Neuronal stem cell (in vitro differentiated cells): Measurements from ENCODE around the gene TREX2.

Source experiments
- DNase-seq: peaks from one replicate; pipeline ENCODE4 v3.0.0-alpha.2; 2013; ENCODE audit warnings: low spot score
- H2AFZ ChIP-seq: one replicate; pipeline ENCODE4 v1.6.1; 2013; ENCODE audit warnings: mild to moderate bottlenecking, low read length, inconsistent platforms
- H2AK5ac ChIP-seq: 2 replicates; pipeline ENCODE4 v1.6.1; 2013; ENCODE audit warnings: low read depth, mild to moderate bottlenecking, inconsistent platforms, low read length, moderate library complexity, mixed read lengths
- H2BK120ac ChIP-seq: 2 replicates; pipeline ENCODE4 v1.6.1; 2013; ENCODE audit warnings: low read depth, mild to moderate bottlenecking, inconsistent platforms, low read length, moderate library complexity, mixed read lengths
- H2BK12ac ChIP-seq: one replicate; pipeline ENCODE4 v1.6.1; 2013; ENCODE audit warnings: low read length, inconsistent platforms
- H2BK15ac ChIP-seq: 2 replicates; pipeline ENCODE4 v1.6.1; 2013; ENCODE audit warnings: mild to moderate bottlenecking, low read length, inconsistent platforms, mixed read lengths
- H2BK5ac ChIP-seq: one replicate; pipeline ENCODE4 v1.6.1; 2013; ENCODE audit warnings: inconsistent platforms, mild to moderate bottlenecking, low read length, moderate library complexity
- H3K14ac ChIP-seq: one replicate; pipeline ENCODE4 v1.6.1; 2013; ENCODE audit warnings: low read length, inconsistent platforms
- H3K18ac ChIP-seq: 2 replicates; pipeline ENCODE4 v1.6.1; 2013; ENCODE audit warnings: low read length, inconsistent platforms
- H3K23ac ChIP-seq: 2 replicates; pipeline ENCODE4 v1.6.1; 2013; ENCODE audit warnings: low read depth, mild to moderate bottlenecking, mixed read lengths, low read length, inconsistent platforms; ENCODE audit not compliant: poor library complexity
- H3K27ac ChIP-seq: replicated peaks from 3 replicates; pipeline ENCODE4 v1.5.1; 2013; ENCODE audit warnings: low read length, inconsistent platforms
- H3K27me3 ChIP-seq, 3 experiments: 2 replicates each; pipeline ENCODE4 v1.6.1; 2013; ENCODE audit warnings: low read length in 3 of 3, mild to moderate bottlenecking in 2 of 3, inconsistent platforms in 1 of 3, low read depth in 1 of 3, mixed read lengths in 1 of 3, moderate library complexity in 1 of 3; ENCODE audit not compliant: control insufficient read depth in 3 of 3, insufficient read depth in 3 of 3
- H3K36me3 ChIP-seq, 2 donors: replicated peaks in 1 of 2; 2 replicates each; pipeline ENCODE4 v1.6.1; 2013; ENCODE audit warnings: low read length in 2 of 2; ENCODE audit not compliant: control insufficient read depth in 2 of 2, insufficient read depth in 2 of 2
- H3K4ac ChIP-seq: 2 replicates; pipeline ENCODE4 v1.6.1; 2013; ENCODE audit warnings: inconsistent platforms, mild to moderate bottlenecking, low read length, moderate library complexity
- H3K4me1 ChIP-seq, 2 donors: 1 replicate in 1 of 2; 2 replicates in 1 of 2; pipeline ENCODE4 v1.6.1; 2013; ENCODE audit warnings: low read length in 2 of 2, low read depth in 1 of 2; ENCODE audit not compliant: control insufficient read depth in 2 of 2, insufficient read depth in 1 of 2
- H3K4me2 ChIP-seq: one replicate; pipeline ENCODE4 v1.6.1; 2013; ENCODE audit warnings: mild to moderate bottlenecking, low read length, inconsistent platforms; ENCODE audit not compliant: insufficient read depth, poor library complexity, severe bottlenecking
- H3K4me3 ChIP-seq, 2 donors: 2 replicates each; pipeline ENCODE4 v1.5.1; 2013; ENCODE audit warnings: low read length in 2 of 2, mild to moderate bottlenecking in 2 of 2, inconsistent platforms in 1 of 2, moderate library complexity in 1 of 2
- H3K79me1 ChIP-seq: one replicate; pipeline ENCODE4 v1.6.1; 2013; ENCODE audit warnings: low read depth, mild to moderate bottlenecking, inconsistent platforms, low read length, moderate library complexity
- H3K9ac ChIP-seq: one replicate; pipeline ENCODE4 v1.6.1; 2013; ENCODE audit warnings: mild to moderate bottlenecking, low read depth, low read length, inconsistent platforms; ENCODE audit not compliant: poor library complexity
- H3K9me3 ChIP-seq, 2 donors: replicated peaks in 1 of 2; 2 replicates each; pipeline versions ENCODE3 to v1.6.1; 2013; ENCODE audit warnings: low read length in 2 of 2, mild to moderate bottlenecking in 2 of 2, inconsistent platforms in 1 of 2, low read depth in 1 of 2, mixed read lengths in 1 of 2, moderate library complexity in 1 of 2; ENCODE audit not compliant: control insufficient read depth in 2 of 2, insufficient read depth in 1 of 2
- H4K8ac ChIP-seq: one replicate; pipeline ENCODE4 v1.6.1; 2013; ENCODE audit warnings: low read depth, mild to moderate bottlenecking, inconsistent platforms, low read length, moderate library complexity
- H4K91ac ChIP-seq: one replicate; pipeline ENCODE4 v1.6.1; 2013; ENCODE audit warnings: low read length, low read depth, mild to moderate bottlenecking, inconsistent platforms; ENCODE audit not compliant: poor library complexity
- WGBS, 2 donors: extraction: QIAGEN DNeasy Blood & Tissue Kit; methylation state at CpG; one replicate each; pipeline ENCODE4 v1.1.7; 2013; ENCODE audit warnings: missing lambda C conversion rate in 2 of 2, mixed read lengths in 1 of 2; ENCODE audit not compliant: insufficient read length in 2 of 2, insufficient replicate concordance in 1 of 2; ENCODE audit errors: extremely low coverage in 2 of 2; 5-methylcytosine and 5-hydroxymethylcytosine counted together

The TREX2 gene

GRCh38 chrX:153421856-153422255, 24.0 kb downstream of the TREX2 start:
- Histone ChIP-seq H3K9me3 (no peaks in the 10 kb centered on the region), H3K18ac (no peak overlapping the region), H3K36me3 (no peaks in the 10 kb centered on the region), H3K27me3 (peaks cover 0 to 83% (median 0%) of the 10 kb centered on the region in 3 experiments), H3K4ac (no peak overlapping the region), H4K8ac (no peak overlapping the region), H2AFZ (no peak overlapping the region), H3K9ac (no peak overlapping the region), H3K23ac (no peak overlapping the region), H3K4me3 (no peak overlapping the region), H4K91ac (no peak overlapping the region), H3K4me1 (no peaks in the 10 kb centered on the region), H2AK5ac (no peak overlapping the region), H3K79me1 (no peaks in the 10 kb centered on the region), H2BK12ac (peak overlapping the region; percentile 10), H3K27ac (no peak overlapping the region), H2BK5ac (no peak overlapping the region), H2BK15ac (no peak overlapping the region), H2BK120ac (no peak overlapping the region), H3K14ac (no peak overlapping the region), H3K4me2 (no peak overlapping the region)
- no CpG with 5 or more reads among the region's 18 CpGs for WGBS, 2 donors
- DNase-seq: no peak

- WGBS, 2 donors: no CpG with 5 or more reads among the region's 91 CpGs
These were observed 24.8 kb downstream of the TREX2 start for GRCh38 chrX:153420851-153421599.

GRCh38 chrX:153417637-153418036, 28.2 kb downstream of the TREX2 start:
- DNase-seq: no peak
- Histone ChIP-seq H4K91ac (no peak overlapping the region), H3K4me1 (no peaks in the 10 kb centered on the region), H3K4ac (no peak overlapping the region), H2AK5ac (no peak overlapping the region), H3K4me3 (no peak overlapping the region), H3K9me3 (no peaks in the 10 kb centered on the region), H3K4me2 (no peak overlapping the region), H3K23ac (no peak overlapping the region), H2BK5ac (no peak overlapping the region), H2BK15ac (no peak overlapping the region), H3K14ac (no peak overlapping the region), H3K27ac (no peak overlapping the region), H3K27me3 (peaks cover 0 to 76% (median 0%) of the 10 kb centered on the region in 3 experiments), H2BK120ac (no peak overlapping the region), H3K9ac (no peak overlapping the region), H3K36me3 (no peaks in the 10 kb centered on the region), H4K8ac (no peak overlapping the region), H3K18ac (no peak overlapping the region), H2AFZ (no peak overlapping the region), H2BK12ac (no peak overlapping the region), H3K79me1 (no peaks in the 10 kb centered on the region)
- no CpG with 5 or more reads among the region's 8 CpGs for WGBS, 2 donors

More at GRCh38 chrX:153420851-153421599, 24.8 kb downstream of the TREX2 start:
- no peak for DNase-seq
- no peak overlapping the region for H3K4me3 ChIP-seq
- H3K9ac ChIP-seq: no peak overlapping the region
- no peaks in the 10 kb centered on the region for H3K4me1 ChIP-seq
- H4K91ac ChIP-seq: no peak overlapping the region
- H2AK5ac ChIP-seq: no peak overlapping the region
- no peak overlapping the region for H3K27ac ChIP-seq
- H3K79me1 ChIP-seq: no peaks in the 10 kb centered on the region
- peaks cover 0 to 86% (median 0%) of the 10 kb centered on the region in 3 experiments for H3K27me3 ChIP-seq
- no peak overlapping the region for H3K18ac ChIP-seq
- no peak overlapping the region for H2BK120ac ChIP-seq
- no peaks in the 10 kb centered on the region for H3K36me3 ChIP-seq
- H4K8ac ChIP-seq: no peak overlapping the region
- H2BK15ac ChIP-seq: no peak overlapping the region
- H3K14ac ChIP-seq: peak overlapping the region; percentile 56
- no peak overlapping the region for H3K23ac ChIP-seq
- H3K9me3 ChIP-seq: no peaks in the 10 kb centered on the region
- no peak overlapping the region for H3K4me2 ChIP-seq
- H3K4ac ChIP-seq: no peak overlapping the region
- no peak overlapping the region for H2BK5ac ChIP-seq
- no peak overlapping the region for H2BK12ac ChIP-seq
- H2AFZ ChIP-seq: no peak overlapping the region

GRCh38 chrX:153416781-153417450, 28.9 kb downstream of the TREX2 start:
- H3K14ac ChIP-seq: no peak overlapping the region
- H3K4ac ChIP-seq: no peak overlapping the region
- no peak overlapping the region for H3K27ac ChIP-seq
- H3K4me2 ChIP-seq: no peak overlapping the region
- H3K9ac ChIP-seq: no peak overlapping the region
- no peak overlapping the region for H2BK5ac ChIP-seq
- no peak overlapping the region for H2BK120ac ChIP-seq
- H3K18ac ChIP-seq: no peak overlapping the region
- H2AK5ac ChIP-seq: no peak overlapping the region
- H3K9me3 ChIP-seq: no peaks in the 10 kb centered on the region
- peaks cover 0 to 78% (median 2%) of the 10 kb centered on the region in 3 experiments for H3K27me3 ChIP-seq
- H3K79me1 ChIP-seq: no peaks in the 10 kb centered on the region
- no CpG with 5 or more reads among the region's 12 CpGs for WGBS, 2 donors
- H2BK15ac ChIP-seq: no peak overlapping the region
- H4K8ac ChIP-seq: no peak overlapping the region
- H4K91ac ChIP-seq: no peak overlapping the region
- H3K23ac ChIP-seq: no peak overlapping the region
- H2BK12ac ChIP-seq: no peak overlapping the region
- no peaks in the 10 kb centered on the region for H3K4me1 ChIP-seq
- no peak overlapping the region for H2AFZ ChIP-seq
- no peak overlapping the region for H3K4me3 ChIP-seq
- DNase-seq: no peak
- no peaks in the 10 kb centered on the region for H3K36me3 ChIP-seq
